GM23338 (cell line): ENCODE data around the gene TRUB2.

Experiments used
- CREB1 ChIP-seq: fragments of 250-450 bp; sonication (Bioruptor Pico); IDR thresholded peaks from 2 replicates; pipeline ENCODE4 v1.5.0; 2020; ENCODE audit warnings: low read depth, mild to moderate bottlenecking, moderate library complexity
- CTCF ChIP-seq, 2 experiments: fragments of 200-600 bp in 1 of 2; sonication (generic) in 1 of 2; conservative IDR thresholded peaks; 2 replicates each; pipeline versions ENCODE4 v1.5.1 to v1.6.1; 2016 to 2017; ENCODE audit warnings: antibody characterized with exemption in 2 of 2, low read depth in 2 of 2, mild to moderate bottlenecking in 2 of 2, moderate library complexity in 1 of 2
- ETS1 ChIP-seq: IDR thresholded peaks from 2 replicates; pipeline ENCODE4 v1.6.1; 2016; ENCODE audit warnings: antibody characterized with exemption
- EZH2 ChIP-seq: fragments of 200-600 bp; sonication (generic); IDR thresholded peaks from one replicate; pipeline ENCODE4 v1.8.0; 2017; ENCODE audit warnings: antibody characterized with exemption, mild to moderate bottlenecking, low read depth; ENCODE audit not compliant: unreplicated experiment
- EZH2phosphoT487 ChIP-seq: fragments of 200-600 bp; sonication (generic); IDR thresholded peaks from one replicate; pipeline ENCODE4 v1.8.1; 2018; ENCODE audit warnings: antibody characterized with exemption; ENCODE audit not compliant: unreplicated experiment
- JUNB ChIP-seq: IDR thresholded peaks from one replicate; pipeline ENCODE4 v1.6.1; 2016; ENCODE audit warnings: antibody characterized with exemption; ENCODE audit not compliant: unreplicated experiment
- NANOG ChIP-seq: IDR thresholded peaks from 2 replicates; pipeline ENCODE4 v1.6.1; 2016; ENCODE audit warnings: antibody characterized with exemption, borderline replicate concordance
- POLR2AphosphoS5 ChIP-seq: IDR thresholded peaks from 2 replicates; pipeline ENCODE4 v1.6.1; 2016; ENCODE audit warnings: antibody characterized with exemption, low read depth
- REST ChIP-seq: IDR thresholded peaks from one replicate; pipeline ENCODE4 v1.6.1; 2018; ENCODE audit warnings: antibody characterized with exemption; ENCODE audit not compliant: unreplicated experiment
- ZNF114 ChIP-seq: fragments of 250-450 bp; sonication (Bioruptor Pico); IDR thresholded peaks from 2 replicates; pipeline ENCODE4 v1.5.0; 2020; ENCODE audit warnings: mild to moderate bottlenecking, moderate library complexity
- ZNF331 ChIP-seq: fragments of 250-450 bp; sonication (Bioruptor Pico); IDR thresholded peaks from 2 replicates; pipeline ENCODE4 v1.5.0; 2020; ENCODE audit warnings: low read depth, mild to moderate bottlenecking, moderate library complexity

GRCh38 chr9:128360826-128361225 is 38.6 kb upstream of the TRUB2 start:
- TF ChIP-seq EZH2 (no peak), EZH2phosphoT487 (no peak), CTCF (conservative IDR thresholded peaks at IDR 0.05; ENCODE audit: low read depth in 2 of 2) (no peak), ZNF331 (CRISPR knock-in tag) (no peak), REST (no peak), JUNB (no peak), POLR2AphosphoS5 (no peak), NANOG (no peak), ETS1 (no peak), CREB1 (CRISPR knock-in tag) (no peak), ZNF114 (CRISPR knock-in tag) (no peak)
